GM18520 (cell line): ENCODE measurements around the gene LHB.

ENCODE experiments used
- ATAC-seq: cut with Tn5 transposase; IDR thresholded peaks from one replicate; pipeline ENCODE4 v1.9.1; 2021; ENCODE audit not compliant: unreplicated experiment

Gene LHB

DNA sequence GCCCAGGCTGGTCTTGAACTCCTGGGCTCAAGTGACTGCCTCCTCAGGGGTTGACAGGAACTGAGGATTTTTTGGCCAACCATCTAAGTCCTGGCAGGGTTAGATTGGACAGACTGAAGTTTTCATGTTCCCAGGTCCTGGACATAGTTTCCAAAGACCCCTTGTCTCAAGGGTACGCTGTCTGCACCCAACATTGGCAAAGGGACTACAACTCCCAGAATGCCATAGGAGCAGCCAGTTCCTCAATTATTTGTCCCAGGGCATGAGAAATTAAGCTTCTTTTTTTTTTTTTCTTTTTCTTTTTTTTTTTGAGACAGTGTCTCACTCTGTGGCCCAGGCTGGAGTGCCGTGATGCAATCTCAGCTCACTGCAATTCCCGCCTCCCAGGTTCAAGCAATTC is 30.7 kb downstream of the LHB start:
- no peak for ATAC-seq

DNA sequence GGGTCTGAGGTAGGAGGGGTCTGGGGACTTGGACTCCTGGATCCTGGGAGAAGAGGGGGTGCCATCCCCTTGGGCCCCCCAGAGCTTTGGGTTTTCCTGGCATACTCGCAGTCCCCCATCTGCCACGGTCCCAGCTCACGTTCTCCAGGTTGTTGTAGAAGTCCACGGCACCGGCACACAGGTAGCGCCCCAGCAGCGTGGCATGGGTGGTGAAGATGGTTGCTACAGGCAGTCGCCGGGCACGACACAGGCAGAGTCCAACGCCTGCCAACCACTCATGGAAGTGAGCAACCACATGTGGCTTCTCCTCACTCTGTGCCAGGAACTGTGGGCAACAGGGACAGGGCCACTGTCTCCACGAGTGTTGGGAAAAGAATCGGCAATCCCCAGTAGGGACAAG is 31.2 kb downstream of the LHB start:
- no peak for ATAC-seq

DNA sequence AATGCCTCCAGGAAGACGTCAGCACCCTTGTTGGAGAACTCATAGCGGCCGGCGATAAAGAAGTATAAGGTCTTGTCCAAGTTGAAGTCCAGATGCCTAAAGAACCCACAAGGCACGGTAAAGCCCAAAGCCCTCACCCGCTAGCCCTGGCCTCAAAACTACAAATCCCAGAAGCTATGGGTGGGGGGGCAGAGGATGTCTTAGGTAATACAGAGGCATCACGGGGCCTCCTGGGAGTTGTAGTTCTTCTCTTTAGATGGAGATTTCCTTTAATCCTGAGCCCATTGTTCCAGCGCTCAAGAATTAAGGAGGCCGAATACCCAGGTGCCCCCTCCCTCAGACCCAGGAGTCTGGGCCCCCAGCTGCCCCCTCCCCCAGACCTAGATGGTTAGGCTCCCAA is 34.6 kb downstream of the LHB start:
- ATAC-seq: no peak

DNA sequence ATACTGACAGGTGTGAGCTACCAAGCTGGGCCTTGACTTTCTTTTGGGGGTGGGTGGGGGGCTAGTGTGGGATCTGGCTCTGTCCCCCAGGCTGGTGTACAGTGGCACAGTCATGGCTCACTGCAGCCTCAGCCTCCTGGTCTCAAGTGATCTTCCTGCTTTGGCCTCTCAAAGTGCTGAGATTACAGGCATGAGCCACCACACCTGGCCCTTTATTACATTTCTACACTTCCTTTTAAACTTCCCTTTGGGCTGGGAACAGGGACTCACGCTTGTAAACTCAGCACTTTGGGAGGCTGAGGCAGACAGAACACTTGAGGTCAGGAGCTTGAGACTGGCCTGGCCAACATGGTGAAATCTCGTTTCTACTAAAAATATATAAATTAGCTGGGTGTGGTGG is 39.8 kb downstream of the LHB start:
- no peak for ATAC-seq

DNA sequence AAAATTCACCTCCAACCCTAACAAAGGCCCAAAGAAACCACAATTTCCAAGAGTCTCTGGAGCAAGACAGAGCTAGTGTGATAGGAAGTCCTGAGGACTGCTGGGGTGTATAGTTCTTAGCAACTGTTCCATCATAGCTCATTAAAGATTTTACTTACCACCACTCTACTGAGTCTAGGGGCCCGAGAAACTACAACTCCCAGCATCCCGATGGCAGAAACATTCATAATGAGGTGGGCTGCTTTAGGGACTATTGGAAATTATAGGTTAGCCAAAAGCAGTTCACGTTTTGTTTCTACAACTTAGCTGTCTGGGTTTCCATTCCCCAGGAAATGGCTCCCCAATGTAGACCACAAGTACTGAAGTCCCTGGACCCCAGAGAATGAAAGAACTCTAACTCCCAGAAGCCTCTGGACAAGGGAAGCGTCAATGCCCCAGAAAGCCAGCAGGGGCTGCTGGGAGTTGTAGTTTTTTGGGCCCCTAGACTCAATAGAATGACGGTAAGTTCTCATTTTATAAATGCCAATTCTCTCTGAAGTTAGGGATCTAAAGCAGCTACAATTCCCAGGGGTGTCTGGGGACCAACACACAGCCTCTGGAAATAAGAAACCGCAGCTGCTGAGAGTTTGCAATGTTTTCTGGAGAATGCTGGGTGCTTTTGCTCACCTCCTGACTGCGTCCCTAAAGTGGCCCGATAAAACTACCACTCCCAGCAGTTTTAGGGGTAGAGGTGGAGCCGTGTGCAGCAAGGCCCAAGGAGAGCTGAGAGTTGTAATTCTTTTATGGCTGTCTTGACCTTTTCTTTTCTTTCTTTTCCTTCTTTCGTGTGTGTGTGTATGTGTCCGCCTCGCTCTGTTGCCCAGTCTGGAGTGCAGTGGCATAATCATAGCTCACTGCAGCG is 40.7 kb downstream of the LHB start:
- no peak for ATAC-seq

DNA sequence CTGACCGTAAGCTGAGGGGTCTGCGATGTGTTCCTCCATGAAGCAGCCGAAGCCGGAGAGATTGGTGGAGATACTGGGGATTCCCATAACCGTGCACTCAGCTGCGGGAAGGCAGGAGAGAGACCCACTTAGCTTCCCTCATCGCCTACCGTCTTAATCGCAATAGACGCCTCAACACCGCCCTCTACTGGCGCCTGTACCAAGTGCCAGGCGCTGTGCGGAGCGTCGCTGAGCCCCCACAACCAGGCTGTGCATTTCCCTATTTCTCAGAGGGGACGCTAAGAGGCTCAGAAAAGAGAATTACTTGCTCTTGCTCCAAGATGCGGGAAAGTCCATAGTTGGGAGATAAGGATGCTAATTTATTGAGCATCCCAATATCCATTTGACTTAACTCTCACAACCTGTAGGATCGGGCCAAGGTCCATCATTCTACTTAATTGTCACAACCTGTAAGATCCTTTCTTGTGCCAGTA is 45.9 kb downstream of the LHB start:
- no peak for ATAC-seq

DNA sequence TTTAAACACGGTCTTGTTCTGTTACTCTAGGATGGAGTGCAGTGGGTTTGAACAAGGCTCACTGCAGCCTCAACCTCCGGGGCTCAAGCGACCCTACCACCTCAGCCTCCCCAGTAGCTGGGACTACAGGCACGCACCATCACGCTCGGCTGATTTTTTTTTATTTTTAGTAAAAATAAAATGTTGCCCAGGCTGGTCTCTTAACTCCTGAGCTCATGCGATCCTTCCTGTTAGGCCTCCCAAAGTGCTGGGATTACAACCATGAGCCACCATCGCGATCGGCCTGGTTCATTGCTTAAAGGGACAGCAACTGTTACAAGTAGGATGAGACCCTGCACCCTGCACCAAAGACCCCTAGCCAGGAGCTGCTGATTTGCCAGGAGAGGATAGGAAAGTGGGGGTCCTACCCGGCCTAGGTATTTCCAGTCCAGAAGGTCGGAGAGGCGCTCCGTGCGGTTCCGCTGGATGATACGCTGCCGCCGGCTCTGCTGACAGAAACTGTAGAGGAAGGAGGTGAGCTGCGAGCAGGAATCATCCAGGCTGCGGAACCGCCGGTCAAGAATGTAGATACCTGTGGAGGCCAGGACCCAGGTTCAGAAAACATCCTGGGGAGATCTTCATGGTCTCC is 46.6 kb downstream of the LHB start:
- no peak for ATAC-seq

DNA sequence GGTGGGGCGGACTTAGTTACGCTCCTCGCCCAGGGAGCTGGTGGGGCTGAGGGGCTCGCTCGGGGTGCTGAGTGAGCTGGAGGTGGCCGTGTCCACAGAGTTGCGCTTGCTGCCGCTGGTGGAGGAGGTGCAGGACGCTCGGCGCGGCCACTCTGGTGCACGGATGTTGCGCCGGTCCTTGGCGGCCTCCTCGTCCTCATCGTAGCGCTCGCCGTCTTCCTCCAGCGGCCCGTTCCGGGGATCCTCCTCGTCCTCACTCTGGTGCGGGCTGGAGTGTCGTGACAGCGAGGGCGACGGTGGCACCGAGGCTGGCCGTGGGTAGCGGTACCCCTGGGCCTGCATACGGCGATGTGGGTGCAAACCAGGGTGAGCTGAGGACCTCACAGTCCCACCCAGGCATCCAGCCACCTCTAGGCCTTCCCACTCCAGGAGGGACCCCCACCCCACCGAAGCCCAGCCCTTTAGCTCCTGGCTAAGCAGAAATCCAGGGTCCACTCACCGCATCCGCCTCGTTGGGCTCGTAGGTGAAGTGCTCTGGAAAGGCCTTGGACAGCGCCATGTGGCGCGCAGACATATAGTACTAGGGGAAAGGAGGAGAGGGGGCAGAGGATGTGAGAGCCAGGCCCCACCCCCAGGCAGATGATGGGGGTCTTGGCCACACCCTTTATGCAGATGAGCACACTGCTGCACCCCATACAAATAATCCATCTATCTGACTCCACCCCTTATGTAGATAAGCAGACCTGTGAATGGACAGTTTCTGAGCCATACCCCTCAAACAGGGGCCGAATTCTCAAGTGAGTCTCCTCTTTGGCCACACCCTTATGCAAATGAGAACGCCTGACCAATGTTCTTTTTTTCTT is 47.4 kb downstream of the LHB start:
- ATAC-seq: no peak

DNA sequence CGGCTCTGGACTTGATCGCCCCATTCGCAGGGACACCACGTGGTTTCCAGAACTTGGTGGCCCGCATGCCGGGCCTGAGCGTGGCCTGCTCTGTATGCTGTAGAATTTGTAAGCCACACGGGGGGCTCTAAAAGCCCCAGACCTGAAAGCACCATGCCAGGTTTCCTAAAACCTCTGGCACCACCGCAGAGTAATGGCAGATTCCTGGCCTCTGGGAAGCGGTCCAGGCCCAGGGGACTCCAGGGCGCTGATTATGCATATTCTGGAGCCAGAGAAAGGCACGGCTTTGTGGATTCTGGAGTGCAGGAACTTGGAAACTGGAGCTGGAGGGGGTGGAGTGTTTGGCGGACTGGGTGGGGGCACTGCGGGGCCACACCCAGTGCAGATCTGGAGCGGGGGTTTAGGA is 48.1 kb downstream of the LHB start:
- no peak for ATAC-seq

DNA sequence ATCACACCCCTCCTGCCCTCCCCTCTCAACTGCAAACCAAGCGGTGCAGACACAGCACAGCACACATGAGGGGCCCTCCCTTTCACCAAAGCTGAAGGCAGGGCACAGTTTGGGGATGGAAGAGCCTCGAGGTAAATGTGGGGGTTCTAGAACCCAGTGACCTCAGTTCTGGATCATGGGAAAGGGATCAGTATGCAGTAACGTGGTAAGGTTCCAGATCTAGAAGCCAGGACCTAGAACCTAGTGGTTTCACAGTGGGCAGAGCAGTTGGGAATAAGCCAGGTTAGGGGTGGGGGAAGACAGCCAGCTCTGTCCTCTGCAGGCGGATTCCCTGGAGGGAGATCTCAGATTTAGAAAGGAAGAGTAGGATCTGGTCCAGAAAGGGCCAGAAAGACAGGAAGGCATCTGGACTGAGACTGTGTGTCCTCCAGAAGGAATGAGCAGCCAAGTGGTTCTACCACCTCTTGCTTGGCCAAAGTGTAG is 48.7 kb downstream of the LHB start:
- ATAC-seq: no peak

DNA sequence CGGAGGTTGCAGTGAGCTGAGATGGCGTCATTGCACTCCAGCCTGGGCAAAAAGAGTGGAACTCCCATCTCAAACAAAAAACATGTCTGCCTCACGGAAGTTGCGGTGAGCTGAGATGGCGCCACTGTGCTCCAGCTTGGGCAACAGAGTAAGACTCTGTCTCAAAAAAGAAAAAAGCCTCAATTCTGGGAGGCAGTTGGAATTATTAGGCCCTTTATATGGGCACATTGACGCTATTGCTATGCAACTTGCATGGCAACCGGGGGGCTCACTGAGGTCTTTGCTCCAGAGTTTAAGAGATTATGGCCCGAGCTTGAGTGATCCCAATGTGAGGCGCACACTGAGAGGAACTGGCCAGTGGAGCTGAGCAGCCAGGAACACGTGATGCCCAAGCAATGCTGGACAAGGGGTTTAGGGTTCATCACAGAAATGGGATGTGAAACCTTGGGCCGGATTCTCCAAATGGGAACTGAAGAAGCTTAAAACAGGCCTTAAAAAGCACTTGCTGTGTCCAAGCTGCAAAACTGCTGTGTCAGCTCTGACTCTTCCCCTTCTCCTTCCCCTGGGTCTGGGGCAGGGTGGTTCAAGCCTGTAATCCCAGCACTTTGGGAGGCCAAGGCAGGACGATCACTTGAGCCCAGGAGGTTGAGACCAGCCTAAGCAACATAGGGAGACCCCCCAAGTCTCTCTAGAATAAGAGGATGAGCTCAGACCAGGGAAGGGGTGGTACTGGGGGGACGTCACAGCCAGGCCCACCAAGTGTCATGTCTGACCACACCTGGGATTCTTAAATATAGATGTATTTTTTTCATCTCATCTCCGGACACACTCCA is 49.3 kb downstream of the LHB start:
- no peak for ATAC-seq

DNA sequence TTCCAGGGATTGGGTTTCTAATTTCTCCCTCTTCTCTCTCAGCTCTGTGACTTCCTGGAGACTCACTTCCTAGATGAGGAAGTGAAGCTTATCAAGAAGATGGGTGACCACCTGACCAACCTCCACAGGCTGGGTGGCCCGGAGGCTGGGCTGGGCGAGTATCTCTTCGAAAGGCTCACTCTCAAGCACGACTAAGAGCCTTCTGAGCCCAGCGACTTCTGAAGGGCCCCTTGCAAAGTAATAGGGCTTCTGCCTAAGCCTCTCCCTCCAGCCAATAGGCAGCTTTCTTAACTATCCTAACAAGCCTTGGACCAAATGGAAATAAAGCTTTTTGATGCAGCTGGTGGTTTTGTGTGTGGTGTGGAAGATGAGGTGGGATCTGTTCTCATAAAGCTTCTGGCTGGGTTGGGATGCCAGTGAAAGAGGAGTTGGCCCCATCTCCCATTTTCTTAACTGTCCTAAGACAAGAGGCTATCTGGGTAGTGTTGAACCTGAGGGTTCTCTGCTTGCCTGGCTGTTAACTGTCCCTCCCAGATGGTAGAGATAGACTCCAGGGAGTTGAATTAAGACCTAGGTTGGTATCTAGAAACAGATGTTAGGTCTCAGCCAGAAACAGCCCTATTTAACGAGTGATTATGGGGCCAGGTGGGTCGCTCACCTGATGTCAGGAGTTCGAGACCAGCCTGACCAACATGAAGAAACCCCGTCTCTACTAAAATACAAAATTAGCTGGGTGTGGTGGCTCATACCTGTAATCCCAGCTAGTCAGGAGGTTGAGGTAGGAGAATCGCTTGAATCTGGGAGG is 50.1 kb downstream of the LHB start:
- ATAC-seq: no peak
